GM12865 (cell line): ENCODE results near the gene AZU1.
A peak's percentile ranks its signal among the peaks of the same experiment; 100 is the strongest.

Experiments used
- DNase-seq: peaks from one replicate; pipeline ENCODE4 v3.0.0; 2010; ENCODE audit warnings: low read depth
- H3K4me3 ChIP-seq: 2 replicates; pipeline ENCODE4 v1.5.1; 2011; ENCODE audit warnings: mild to moderate bottlenecking, low read depth, low read length, control low read depth
- TF ChIP-seq, protein P1 (sequence below): IDR thresholded peaks from 2 replicates; pipeline ENCODE4 v1.5.1; 2011; ENCODE audit warnings: low read length, control low read depth, low read depth, inconsistent platforms; ENCODE audit not compliant: insufficient read depth; ENCODE audit errors: missing control alignments

The AZU1 gene

DNA sequence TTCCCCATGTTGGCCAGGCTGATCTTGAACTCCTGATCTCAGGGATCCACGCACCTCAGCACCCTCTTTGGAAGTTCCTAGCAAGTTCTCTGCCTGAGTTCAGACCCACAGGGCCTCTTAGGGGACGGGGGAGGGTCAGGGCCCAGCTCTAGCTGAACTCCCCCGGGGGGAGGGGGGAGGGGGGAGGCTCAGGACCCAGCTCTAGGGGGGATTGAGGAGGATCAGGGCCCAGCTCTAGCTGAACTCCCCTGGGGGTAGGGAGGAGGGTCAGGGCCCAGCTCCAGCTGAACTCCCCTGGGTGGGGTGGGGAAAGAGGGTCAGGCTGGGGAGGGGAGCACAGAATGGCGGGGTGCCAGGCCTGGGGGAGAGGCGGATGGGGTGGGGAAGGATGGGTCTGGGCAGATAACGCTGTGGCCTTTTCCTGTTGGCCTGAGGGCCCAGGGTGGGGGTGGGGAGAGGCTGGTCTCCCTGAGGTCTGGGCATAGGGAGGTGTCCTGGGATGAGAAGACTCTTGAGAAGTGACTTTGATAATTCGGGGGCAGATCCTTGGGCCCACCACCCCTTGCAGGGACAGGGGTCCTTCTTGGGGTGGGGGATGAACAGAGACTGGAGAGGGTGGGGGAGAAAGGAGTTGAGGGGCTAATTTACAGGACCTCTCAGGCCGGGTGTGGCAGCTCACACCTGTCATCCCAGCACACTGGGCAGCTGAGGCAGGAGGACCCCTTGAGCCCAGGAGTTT is 35.9 kb upstream of the AZU1 start:
- DNase-seq: no peak
- TF ChIP-seq, protein P1, sequence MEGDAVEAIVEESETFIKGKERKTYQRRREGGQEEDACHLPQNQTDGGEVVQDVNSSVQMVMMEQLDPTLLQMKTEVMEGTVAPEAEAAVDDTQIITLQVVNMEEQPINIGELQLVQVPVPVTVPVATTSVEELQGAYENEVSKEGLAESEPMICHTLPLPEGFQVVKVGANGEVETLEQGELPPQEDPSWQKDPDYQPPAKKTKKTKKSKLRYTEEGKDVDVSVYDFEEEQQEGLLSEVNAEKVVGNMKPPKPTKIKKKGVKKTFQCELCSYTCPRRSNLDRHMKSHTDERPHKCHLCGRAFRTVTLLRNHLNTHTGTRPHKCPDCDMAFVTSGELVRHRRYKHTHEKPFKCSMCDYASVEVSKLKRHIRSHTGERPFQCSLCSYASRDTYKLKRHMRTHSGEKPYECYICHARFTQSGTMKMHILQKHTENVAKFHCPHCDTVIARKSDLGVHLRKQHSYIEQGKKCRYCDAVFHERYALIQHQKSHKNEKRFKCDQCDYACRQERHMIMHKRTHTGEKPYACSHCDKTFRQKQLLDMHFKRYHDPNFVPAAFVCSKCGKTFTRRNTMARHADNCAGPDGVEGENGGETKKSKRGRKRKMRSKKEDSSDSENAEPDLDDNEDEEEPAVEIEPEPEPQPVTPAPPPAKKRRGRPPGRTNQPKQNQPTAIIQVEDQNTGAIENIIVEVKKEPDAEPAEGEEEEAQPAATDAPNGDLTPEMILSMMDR: no peak
- H3K4me3 ChIP-seq: no peak overlapping the region

DNA sequence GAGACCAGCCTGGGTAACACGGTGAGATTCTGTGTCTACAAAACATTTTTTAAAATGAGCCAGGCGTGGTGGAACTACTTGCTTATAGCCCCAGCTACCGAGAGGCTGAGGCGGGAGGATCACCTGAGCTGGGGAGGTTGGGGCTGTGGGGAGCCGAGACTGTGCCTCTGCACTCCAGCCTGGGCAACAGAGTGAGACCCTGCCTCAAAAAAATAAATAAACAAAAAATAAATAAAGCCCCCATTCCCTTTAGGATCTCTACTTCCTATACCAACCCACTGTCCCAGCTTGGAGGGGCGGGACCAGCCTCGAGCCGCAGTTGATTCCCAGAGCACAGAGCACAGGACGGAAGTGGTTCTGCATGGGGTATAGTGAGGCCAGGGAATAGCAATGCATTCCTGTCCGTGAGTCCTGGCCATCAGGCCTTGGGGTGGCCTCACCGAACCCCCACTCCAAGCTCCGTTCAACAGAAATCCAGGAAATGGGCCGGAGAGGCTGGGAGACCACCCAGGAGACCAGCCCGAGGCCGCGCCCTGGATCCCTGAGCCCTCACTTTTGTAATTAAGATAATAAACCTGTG is 35.2 kb upstream of the AZU1 start:
- H3K4me3 ChIP-seq: no peak overlapping the region
- DNase-seq: no peak
- TF ChIP-seq, protein P1: no peak

DNA sequence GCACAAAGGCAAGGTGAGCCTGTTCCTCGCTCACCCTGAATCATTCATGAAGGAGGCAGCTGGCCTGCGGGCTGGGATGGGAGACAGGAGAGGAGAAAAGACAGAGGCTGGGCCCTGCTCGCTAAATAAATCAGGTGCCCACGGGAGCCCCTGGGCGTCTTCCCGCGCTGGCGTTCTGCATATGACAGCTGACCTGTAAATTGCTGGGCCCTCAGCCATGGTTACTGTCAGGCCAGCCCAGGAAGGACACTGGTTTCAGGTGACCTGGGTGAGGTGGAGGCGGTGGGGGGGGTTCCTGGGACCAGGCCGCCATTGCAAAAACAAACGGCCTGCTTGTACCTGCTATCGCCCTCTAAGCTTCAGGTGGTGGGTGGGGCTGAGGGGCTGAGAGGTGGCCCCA is 33.8 kb upstream of the AZU1 start:
- TF ChIP-seq, protein P1: no peak
- no peak for DNase-seq
- H3K4me3 ChIP-seq: no peak overlapping the region

DNA sequence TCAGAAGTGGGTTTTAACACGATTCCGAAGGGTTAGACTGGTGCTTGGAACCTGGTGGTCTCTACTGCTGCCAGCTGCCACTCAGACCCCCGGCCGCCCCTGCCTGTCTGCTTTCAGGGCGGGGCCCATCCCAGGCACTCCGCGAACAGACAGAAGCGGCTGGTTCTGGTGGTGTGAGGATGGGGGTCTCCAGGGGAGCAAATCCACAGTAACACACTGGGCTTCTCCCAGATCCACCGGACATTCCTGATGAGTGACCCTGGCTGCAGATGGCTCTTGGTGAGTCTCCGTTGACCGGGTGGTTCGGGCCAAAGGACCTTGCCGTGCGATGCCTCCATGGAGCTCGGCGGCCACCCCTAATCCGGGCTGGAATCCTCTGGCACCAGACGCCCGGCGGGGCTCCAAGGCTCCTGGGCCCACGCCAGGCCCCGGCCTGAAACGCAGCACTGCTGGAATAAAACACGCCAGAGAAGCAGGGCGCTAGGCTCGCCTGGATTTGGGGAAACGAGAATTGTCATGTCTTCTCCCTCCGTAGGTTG is 32.5 kb upstream of the AZU1 start:
- no peak overlapping the region for H3K4me3 ChIP-seq
- no peak for DNase-seq
- TF ChIP-seq, protein P1: no peak

DNA sequence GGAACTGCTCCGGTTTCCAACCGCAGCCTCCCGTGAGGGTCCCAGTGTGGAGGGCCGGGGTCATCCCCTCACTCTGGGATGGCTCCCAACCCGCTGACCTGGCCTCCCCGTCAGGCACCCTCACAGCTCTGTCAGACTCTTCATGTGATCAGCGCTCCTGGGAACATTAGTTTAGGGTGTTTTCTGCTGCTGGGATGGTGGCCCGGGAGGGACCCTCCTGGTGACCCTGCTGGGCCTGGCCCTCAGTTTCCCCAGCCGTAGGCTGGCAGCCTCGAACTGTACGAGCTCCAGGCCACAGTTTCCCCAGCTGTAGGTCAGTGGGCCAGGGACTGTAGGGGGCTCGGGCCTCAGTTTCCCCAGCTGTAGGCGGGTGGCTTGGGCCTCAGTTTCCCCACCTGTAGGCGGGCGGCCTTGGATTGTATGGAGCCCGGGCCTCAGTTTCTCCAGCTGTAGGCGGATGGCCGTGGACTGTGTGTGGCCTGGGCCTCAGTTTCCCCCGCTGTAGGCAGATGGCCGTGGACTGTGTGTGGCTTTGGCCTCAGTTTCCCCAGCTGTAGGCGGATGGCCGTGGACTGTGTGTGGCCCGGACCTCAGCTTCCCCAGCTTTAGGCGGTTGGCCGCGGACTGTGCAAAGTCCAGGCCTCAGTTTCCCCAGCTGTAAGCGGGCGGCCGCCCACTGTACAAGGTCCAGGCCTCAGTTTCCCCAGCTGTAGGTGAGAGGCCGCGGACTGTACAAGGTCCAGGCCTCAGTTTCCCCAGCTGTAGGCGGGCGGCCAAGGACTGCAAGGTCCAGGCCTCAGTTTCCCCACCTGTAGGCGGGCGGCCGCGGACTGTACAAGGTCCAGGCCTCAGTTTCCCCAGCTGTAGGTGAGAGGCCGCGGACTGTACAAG is 31.7 kb upstream of the AZU1 start:
- no peak for DNase-seq
- H3K4me3 ChIP-seq: peak overlapping the region; percentile 84
- TF ChIP-seq, protein P1: no peak

DNA sequence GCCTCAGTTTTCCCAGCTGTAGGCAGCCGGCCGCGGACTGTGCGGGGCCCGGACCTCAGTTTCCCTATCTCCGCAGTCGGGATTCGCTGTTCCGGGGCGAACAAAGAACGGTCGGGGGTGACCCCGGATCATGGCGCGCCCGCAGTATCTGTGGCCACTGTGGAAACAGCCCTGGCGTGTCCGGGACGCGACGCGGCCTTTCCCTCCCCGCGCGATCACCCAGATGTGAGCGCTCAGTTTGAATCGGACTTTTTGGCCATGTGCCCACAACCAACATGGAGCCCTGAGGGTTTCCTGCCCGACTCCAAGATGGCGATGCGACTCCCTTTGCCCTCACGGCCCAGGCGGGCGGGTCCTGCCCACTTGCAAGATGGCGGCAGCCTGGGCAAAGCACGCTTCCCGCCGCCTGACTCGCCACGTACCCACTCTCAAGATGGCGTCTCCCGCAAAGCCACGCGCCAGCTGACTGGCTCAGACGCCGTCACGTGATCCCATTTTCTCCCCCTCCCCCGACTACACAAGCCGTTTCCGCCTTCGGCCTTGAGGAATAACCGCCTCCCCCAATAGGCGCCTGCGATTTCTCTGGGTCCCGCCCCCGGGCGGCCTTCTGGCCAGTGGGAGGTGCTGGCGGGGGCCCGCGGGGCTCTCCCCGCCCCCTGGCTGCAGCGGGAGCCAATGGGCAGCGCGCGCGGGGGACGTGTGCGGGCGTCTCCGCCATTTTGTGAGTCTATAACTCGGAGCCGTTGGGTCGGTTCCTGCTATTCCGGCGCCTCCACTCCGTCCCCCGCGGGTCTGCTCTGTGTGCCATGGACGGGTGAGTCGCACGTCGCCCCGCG is 30.7 kb upstream of the AZU1 start, which contains the start of gene PTBP1:
TSS of gene PTBP1 (plus strand) at position 761 of the 836 bp plus-strand sequence. CDS start at position 807, 46 bp downstream.
- TF ChIP-seq, protein P1: no peak

More for the DNA sequence above, 30.7 kb upstream of the AZU1 start, which contains the start of gene PTBP1:
- DNase-seq: peak; percentile 100
- peak within 1 kb of the TSS; percentile 85 for H3K4me3 ChIP-seq
